Fibroblast of lung (primary cell): ENCODE results near the gene GMCL1. TPM values are rescaled to one million over a fixed set of nuclear protein-coding genes. Genes with fewer than 3 reads are reported as not detected.

Experiments used
- DNase-seq, 2 donors: peaks; one replicate each; pipeline versions ENCODE4 v3.0.0 to v3.0.0-alpha.2; 2010; ENCODE audit warnings: low read depth in 2 of 2
- H2AFZ ChIP-seq: 2 replicates; pipeline ENCODE4 v1.5.1; 2012; ENCODE audit warnings: low read length, control low read depth, inconsistent platforms
- H3K27ac ChIP-seq: 2 replicates; pipeline ENCODE4 v1.5.1; 2011; ENCODE audit warnings: low read length, control low read depth; ENCODE audit not compliant: insufficient read depth
- H3K27me3 ChIP-seq: 2 replicates; pipeline ENCODE4 v1.5.1; 2011; ENCODE audit warnings: mild to moderate bottlenecking, low read length; ENCODE audit not compliant: control insufficient read depth, insufficient read depth
- H3K36me3 ChIP-seq: 2 replicates; pipeline ENCODE4 v1.5.1; 2011; ENCODE audit warnings: low read length; ENCODE audit not compliant: control insufficient read depth, insufficient read depth
- H3K4me1 ChIP-seq: 2 replicates; pipeline ENCODE4 v1.5.1; 2011; ENCODE audit warnings: low read length; ENCODE audit not compliant: control insufficient read depth, insufficient read depth; ENCODE audit errors: extremely low read depth
- H3K4me2 ChIP-seq: 2 replicates; pipeline ENCODE4 v1.5.1; 2011; ENCODE audit warnings: low read length, control low read depth; ENCODE audit not compliant: insufficient read depth; ENCODE audit errors: extremely low read depth
- H3K4me3 ChIP-seq, 4 experiments: fragments of 200-600 bp in 1 of 4; sonication (generic) in 1 of 4; replicated peaks in 1 of 4; 2 replicates each; pipeline ENCODE4 v1.5.1; 2011 to 2016; ENCODE audit warnings: low read length in 4 of 4, low read depth in 3 of 4, mild to moderate bottlenecking in 3 of 4, control low read depth in 2 of 4, inconsistent platforms in 1 of 4, mixed read lengths in 1 of 4; ENCODE audit not compliant: insufficient read depth in 1 of 4; ENCODE audit errors: control extremely low read depth in 1 of 4
- H3K79me2 ChIP-seq: 2 replicates; pipeline ENCODE4 v1.5.1; 2012; ENCODE audit warnings: mild to moderate bottlenecking, low read length, inconsistent platforms; ENCODE audit not compliant: control insufficient read depth, insufficient read depth
- H3K9ac ChIP-seq: 2 replicates; pipeline ENCODE4 v1.5.1; 2011; ENCODE audit warnings: mild to moderate bottlenecking, low read length, control low read depth; ENCODE audit not compliant: insufficient read depth
- H3K9me3 ChIP-seq: 2 replicates; pipeline ENCODE4 v1.5.1; 2012; ENCODE audit warnings: low read depth, low read length; ENCODE audit not compliant: control insufficient read depth, insufficient read depth
- H4K20me1 ChIP-seq: 2 replicates; pipeline ENCODE4 v1.5.1; 2011; ENCODE audit warnings: low read length; ENCODE audit not compliant: control insufficient read depth, insufficient read depth; ENCODE audit errors: extremely low read depth
- CTCF ChIP-seq, 2 donors: IDR thresholded peaks in 1 of 2; conservative IDR thresholded peaks in 1 of 2; 1 replicate in 1 of 2; 2 replicates in 1 of 2; pipeline ENCODE4 v1.5.1; 2011 to 2012; ENCODE audit warnings: low read length in 2 of 2, control low read depth in 1 of 2, inconsistent platforms in 1 of 2, low read depth in 1 of 2, mild to moderate bottlenecking in 1 of 2
- EZH2 ChIP-seq: IDR thresholded peaks from 2 replicates; pipeline ENCODE4 v1.5.1; 2012; ENCODE audit warnings: low read length, control low read depth, mild to moderate bottlenecking; ENCODE audit errors: missing control alignments
- polyA plus RNA-seq, 2 donors: library from polyadenylated mRNA; depleted of rRNA in 1 of 2; stranded (reverse) in 1 of 2; unstranded in 1 of 2; fragments of >200 nt; gene quantifications; 2 replicates each; pipeline ENCODE4 v1.2.1, GENCODE V29; 2011 to 2012; ENCODE audit warnings: missing spikeins in 1 of 2
- total RNA-seq: library from RNA; depleted of rRNA; stranded (reverse); fragments of >200 nt; gene quantifications from 2 replicates; pipeline ENCODE4 v1.2.1, GENCODE V29; 2014

The GMCL1 gene
- total and polyA plus RNA-seq, 2 donors (not counting 1 experiment from before 2014, with no cell fraction given) = 9.1 to 12.4 TPM

DNA sequence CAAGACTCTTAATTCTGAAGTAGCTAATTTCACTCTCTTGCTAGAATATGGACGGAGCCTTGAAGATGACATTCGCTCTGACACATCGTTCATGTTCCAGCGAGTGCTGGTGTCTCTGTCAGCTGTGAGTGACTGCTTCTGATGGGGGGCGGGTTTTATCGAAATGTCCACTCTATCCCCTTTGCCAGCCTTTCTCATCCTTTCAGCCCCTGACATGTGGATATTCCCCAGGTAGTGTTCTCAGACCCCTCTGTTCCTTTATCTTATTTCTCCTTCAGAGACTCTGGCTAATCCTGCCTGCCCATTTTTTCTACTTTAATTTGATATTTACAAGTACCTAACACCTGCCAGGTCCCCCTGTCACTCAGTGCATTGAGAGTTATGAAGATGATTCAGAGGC, 18.9 kb upstream of the GMCL1 start:
- H3K9ac ChIP-seq = no peak overlapping the region
- no peaks in the 10 kb centered on the region for H3K27me3 ChIP-seq
- H3K36me3 ChIP-seq = peaks cover 9% of the 10 kb centered on the region
- no peak overlapping the region for H2AFZ ChIP-seq
- H4K20me1 ChIP-seq = no peaks in the 10 kb centered on the region
- H3K4me1 ChIP-seq = no peaks in the 10 kb centered on the region
- H3K79me2 ChIP-seq = no peaks in the 10 kb centered on the region
- no peak overlapping the region for H3K4me3 ChIP-seq
- H3K4me2 ChIP-seq = no peak overlapping the region
- no peak for DNase-seq
- TF ChIP-seq EZH2 = no peak
- no peak for TF ChIP-seq CTCF (conservative IDR thresholded peaks at IDR 0.05 in 1 of 2, IDR thresholded peaks at IDR 0.05 in 1 of 2; ENCODE audit: low read depth in 1 of 2, low read length in 2 of 2)
- no peaks in the 10 kb centered on the region for H3K9me3 ChIP-seq
- H3K27ac ChIP-seq = no peak overlapping the region

DNA sequence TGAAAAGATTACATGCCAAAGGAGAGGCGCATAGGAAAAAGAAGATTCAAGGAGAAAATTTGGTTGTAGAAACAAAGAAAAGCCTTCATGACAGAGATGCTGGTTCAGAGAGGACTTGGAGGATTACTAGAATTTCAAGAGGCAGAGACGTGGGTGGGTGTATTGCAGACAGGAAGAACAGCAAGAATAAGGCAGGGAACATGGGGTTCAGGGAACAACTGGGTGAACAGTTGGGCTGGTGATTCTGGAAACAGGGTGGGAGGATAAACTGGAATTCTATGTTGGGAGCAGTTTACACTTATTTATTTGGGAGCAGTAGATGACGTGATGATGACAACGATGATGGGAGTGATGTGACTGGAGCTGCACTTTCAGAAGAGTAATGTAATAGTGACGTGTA, 18.4 kb upstream of the GMCL1 start:
- no peak for DNase-seq
- H3K27ac ChIP-seq = no peak overlapping the region
- no peaks in the 10 kb centered on the region for H4K20me1 ChIP-seq
- peaks cover 9% of the 10 kb centered on the region for H3K36me3 ChIP-seq
- no peak overlapping the region for H2AFZ ChIP-seq
- no peak overlapping the region for H3K4me2 ChIP-seq
- no peak overlapping the region for H3K4me3 ChIP-seq
- no peaks in the 10 kb centered on the region for H3K9me3 ChIP-seq
- H3K27me3 ChIP-seq = no peaks in the 10 kb centered on the region
- no peaks in the 10 kb centered on the region for H3K79me2 ChIP-seq
- no peak overlapping the region for H3K9ac ChIP-seq
- H3K4me1 ChIP-seq = no peaks in the 10 kb centered on the region
- TF ChIP-seq CTCF (conservative IDR thresholded peaks at IDR 0.05 in 1 of 2, IDR thresholded peaks at IDR 0.05 in 1 of 2; ENCODE audit: low read depth in 1 of 2, low read length in 2 of 2) (no peak), EZH2 (no peak)

DNA sequence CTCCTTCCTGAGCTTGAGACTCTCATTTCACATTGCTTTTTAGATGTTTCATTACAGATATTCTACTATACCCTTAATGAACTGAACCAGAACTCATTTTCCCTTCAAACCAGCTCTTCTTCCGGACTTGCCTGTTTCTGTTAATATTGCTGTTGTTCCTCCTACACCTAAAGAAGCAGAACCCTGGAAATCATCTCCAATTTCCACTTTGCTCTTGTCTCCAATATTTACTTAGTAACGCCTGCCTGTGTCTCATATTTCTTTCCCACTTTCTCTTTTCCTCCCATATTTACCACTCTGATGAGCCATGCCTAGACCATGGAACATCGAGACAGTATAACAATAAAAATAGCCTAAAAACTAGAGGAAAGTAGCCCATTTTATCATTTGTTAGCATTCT, 17.9 kb upstream of the GMCL1 start:
- Histone ChIP-seq H2AFZ (no peak overlapping the region), H3K27me3 (no peaks in the 10 kb centered on the region), H3K27ac (no peak overlapping the region), H3K4me2 (no peak overlapping the region), H3K9ac (no peak overlapping the region), H3K9me3 (no peaks in the 10 kb centered on the region), H4K20me1 (no peaks in the 10 kb centered on the region), H3K4me3 (no peak overlapping the region), H3K79me2 (no peaks in the 10 kb centered on the region), H3K4me1 (no peaks in the 10 kb centered on the region), H3K36me3 (peaks cover 4% of the 10 kb centered on the region)
- TF ChIP-seq CTCF (conservative IDR thresholded peaks at IDR 0.05 in 1 of 2, IDR thresholded peaks at IDR 0.05 in 1 of 2; ENCODE audit: low read depth in 1 of 2, low read length in 2 of 2) (no peak), EZH2 (no peak)
- DNase-seq = no peak
